DND-41 (cell line): ENCODE data around the gene MGAT5B.

Experiments used
- ATAC-seq: fragments of 200-7000 bp; cut with Tn5 transposase; 3 replicates; pipeline ENCODE4 v1.9.1; 2021; ENCODE audit warnings: low read depth; ENCODE audit not compliant: insufficient read depth
- DNase-seq: peaks from one replicate; pipeline ENCODE4 v3.0.0-alpha.2; 2020
- H2AFZ ChIP-seq: 2 replicates; pipeline ENCODE4 v1.6.0; 2012; ENCODE audit warnings: low read depth, low read length
- H3K27ac ChIP-seq: 2 replicates; pipeline ENCODE4 v1.5.1; 2012; ENCODE audit warnings: low read length, inconsistent platforms
- H3K27me3 ChIP-seq: fragments of 200-600 bp; sonication (generic); 2 replicates; pipeline ENCODE4 v1.6.0; 2012; ENCODE audit warnings: low read length, mild to moderate bottlenecking, inconsistent platforms; ENCODE audit not compliant: insufficient read depth, poor library complexity
- H3K36me3 ChIP-seq: 2 replicates; pipeline ENCODE4 v1.5.1; 2012; ENCODE audit warnings: low read length, inconsistent platforms; ENCODE audit not compliant: insufficient read depth
- H3K4me1 ChIP-seq: 2 replicates; pipeline ENCODE4 v1.5.1; 2012; ENCODE audit warnings: mild to moderate bottlenecking, low read length; ENCODE audit not compliant: insufficient read depth
- H3K4me2 ChIP-seq: 2 replicates; pipeline ENCODE4 v1.6.0; 2012; ENCODE audit warnings: mild to moderate bottlenecking, moderate library complexity, low read length, inconsistent platforms; ENCODE audit not compliant: insufficient read depth
- H3K4me3 ChIP-seq, 2 experiments: fragments of 200-600 bp in 1 of 2; shearing (Covaris generic) in 1 of 2; 2 replicates each; pipeline ENCODE4 v1.5.1; 2012 to 2016; ENCODE audit warnings: inconsistent platforms in 2 of 2, low read length in 2 of 2, mild to moderate bottlenecking in 2 of 2, low read depth in 1 of 2, moderate library complexity in 1 of 2
- H3K79me2 ChIP-seq: 2 replicates; pipeline ENCODE4 v1.6.0; 2012; ENCODE audit warnings: low read length, inconsistent platforms; ENCODE audit not compliant: insufficient read depth
- H3K9ac ChIP-seq: 2 replicates; pipeline ENCODE4 v1.6.0; 2012; ENCODE audit warnings: low read depth, mild to moderate bottlenecking, inconsistent platforms, low read length, moderate library complexity
- H3K9me3 ChIP-seq: 2 replicates; pipeline ENCODE4 v1.5.1; 2012; ENCODE audit warnings: low read length, moderate library complexity, mild to moderate bottlenecking, inconsistent platforms; ENCODE audit not compliant: insufficient read depth, severe bottlenecking
- H4K20me1 ChIP-seq: 2 replicates; pipeline ENCODE4 v1.6.0; 2012; ENCODE audit warnings: low read length; ENCODE audit not compliant: insufficient read depth
- CTCF ChIP-seq: IDR thresholded peaks from 2 replicates; pipeline ENCODE4 v1.5.1; 2012; ENCODE audit warnings: borderline replicate concordance, low read length, moderate library complexity, mild to moderate bottlenecking; ENCODE audit not compliant: poor library complexity, severe bottlenecking; ENCODE audit errors: extremely low read depth
- EZH2 ChIP-seq: IDR thresholded peaks from 3 replicates; pipeline ENCODE4 v1.6.1; 2012; ENCODE audit warnings: borderline replicate concordance, low read depth, mild to moderate bottlenecking, moderate library complexity, low read length, inconsistent platforms; ENCODE audit not compliant: severe bottlenecking

The MGAT5B gene

GRCh38 chr17:76852843-76853242 is 15.4 kb upstream of the MGAT5B start:
- H3K4me1 ChIP-seq = no peaks in the 10 kb centered on the region
- no peak overlapping the region for H3K27ac ChIP-seq
- H3K9ac ChIP-seq = no peak overlapping the region
- no peaks in the 10 kb centered on the region for H3K27me3 ChIP-seq
- no peak overlapping the region for H3K4me2 ChIP-seq
- DNase-seq (no peak), ATAC-seq (no peak)
- H3K9me3 ChIP-seq = no peaks in the 10 kb centered on the region
- H3K36me3 ChIP-seq = no peaks in the 10 kb centered on the region
- no peaks in the 10 kb centered on the region for H3K79me2 ChIP-seq
- no peaks in the 10 kb centered on the region for H4K20me1 ChIP-seq
- no peak overlapping the region for H3K4me3 ChIP-seq
- TF ChIP-seq CTCF = no peak
- no peak for TF ChIP-seq EZH2
- H2AFZ ChIP-seq = no peak overlapping the region

- peaks cover 4% of the 10 kb centered on the region for H3K27me3 ChIP-seq
- no peak overlapping the region for H3K4me3 ChIP-seq
- no peak overlapping the region for H3K4me2 ChIP-seq
- DNase-seq (no peak), ATAC-seq (no peak)
- no peak overlapping the region for H3K27ac ChIP-seq
- no peaks in the 10 kb centered on the region for H3K36me3 ChIP-seq
- no peaks in the 10 kb centered on the region for H4K20me1 ChIP-seq
- no peaks in the 10 kb centered on the region for H3K4me1 ChIP-seq
- no peaks in the 10 kb centered on the region for H3K9me3 ChIP-seq
- no peak overlapping the region for H3K9ac ChIP-seq
- H2AFZ ChIP-seq = no peak overlapping the region
- H3K79me2 ChIP-seq = no peaks in the 10 kb centered on the region
- no peak for TF ChIP-seq EZH2
- TF ChIP-seq CTCF = no peak
These were observed 13.1 kb upstream of the MGAT5B start for GRCh38 chr17:76855105-76855504.

- no peaks in the 10 kb centered on the region for H4K20me1 ChIP-seq
- H3K4me3 ChIP-seq = no peak overlapping the region
- no peak for DNase-seq
- H3K27me3 ChIP-seq = peaks cover 4% of the 10 kb centered on the region
- no peaks in the 10 kb centered on the region for H3K9me3 ChIP-seq
- H3K9ac ChIP-seq = no peak overlapping the region
- no peaks in the 10 kb centered on the region for H3K79me2 ChIP-seq
- no peak for TF ChIP-seq CTCF
- TF ChIP-seq EZH2 = no peak
- H3K4me2 ChIP-seq = no peak overlapping the region
- H3K4me1 ChIP-seq = no peaks in the 10 kb centered on the region
- no peak overlapping the region for H2AFZ ChIP-seq
- no peak for ATAC-seq
- H3K36me3 ChIP-seq = no peaks in the 10 kb centered on the region
- no peak overlapping the region for H3K27ac ChIP-seq
These were observed 6.1 kb upstream of the MGAT5B start for GRCh38 chr17:76862079-76862478.

- H3K36me3 ChIP-seq = no peaks in the 10 kb centered on the region
- H3K27me3 ChIP-seq = peaks cover 4% of the 10 kb centered on the region
- H4K20me1 ChIP-seq = no peaks in the 10 kb centered on the region
- DNase-seq (no peak), ATAC-seq (no peak)
- no peak overlapping the region for H3K4me3 ChIP-seq
- no peak for TF ChIP-seq CTCF
- TF ChIP-seq EZH2 = no peak
- H3K27ac ChIP-seq = no peak overlapping the region
- H3K9me3 ChIP-seq = no peaks in the 10 kb centered on the region
- no peaks in the 10 kb centered on the region for H3K4me1 ChIP-seq
- H2AFZ ChIP-seq = no peak overlapping the region
- no peak overlapping the region for H3K4me2 ChIP-seq
- H3K79me2 ChIP-seq = no peaks in the 10 kb centered on the region
- no peak overlapping the region for H3K9ac ChIP-seq
These were observed 5.7 kb upstream of the MGAT5B start for GRCh38 chr17:76862494-76862893.
